SK-N-SH treated with all-trans-retinoic acid at 6 μM for 48 hours (cell line): ENCODE results near the gene MOCS1.

Experiments used
- ATAC-seq: fragments of 200-7000 bp; cut with Tn5 transposase; 3 replicates; pipeline ENCODE4 v1.9.1; 2020; ENCODE audit warnings: mild to moderate bottlenecking, moderate library complexity
- BACH2 ChIP-seq: fragments of 250-450 bp; sonication (Bioruptor Pico); IDR thresholded peaks from 2 replicates; pipeline ENCODE4 v1.9.0; 2021; ENCODE audit warnings: mild to moderate bottlenecking, borderline replicate concordance
- CSDC2 ChIP-seq: fragments of 250-450 bp; sonication (Bioruptor Pico); IDR thresholded peaks from 2 replicates; pipeline ENCODE4 v1.5.0; 2020; ENCODE audit warnings: mild to moderate bottlenecking, moderate library complexity
- ESRRG ChIP-seq: fragments of 250-450 bp; sonication (Bioruptor Pico); IDR thresholded peaks from 2 replicates; pipeline ENCODE4 v1.6.1; 2021; ENCODE audit warnings: mild to moderate bottlenecking
- GLIS3 ChIP-seq: fragments of 250-450 bp; sonication (Bioruptor Pico); IDR thresholded peaks from 2 replicates; pipeline ENCODE4 v1.5.0; 2020; ENCODE audit warnings: mild to moderate bottlenecking, moderate library complexity
- ISL1 ChIP-seq: fragments of 250-450 bp; sonication (Bioruptor Pico); IDR thresholded peaks from 2 replicates; pipeline ENCODE4 v2.1.2; 2022; ENCODE audit warnings: mild to moderate bottlenecking, moderate library complexity
- PPARA ChIP-seq: fragments of 250-450 bp; sonication (Bioruptor Pico); IDR thresholded peaks from 2 replicates; pipeline ENCODE4 v1.5.0; 2020; ENCODE audit warnings: mild to moderate bottlenecking, borderline replicate concordance
- RARB ChIP-seq: fragments of 250-450 bp; sonication (Bioruptor Pico); IDR thresholded peaks from 2 replicates; pipeline ENCODE4 v1.8.0; 2021; ENCODE audit warnings: mild to moderate bottlenecking, moderate library complexity
- SNAI2 ChIP-seq: fragments of 250-450 bp; sonication (Bioruptor Pico); IDR thresholded peaks from 2 replicates; pipeline ENCODE4 v1.5.0; 2020; ENCODE audit warnings: mild to moderate bottlenecking, moderate library complexity
- TCF4 ChIP-seq: fragments of 250-450 bp; sonication (Bioruptor Pico); IDR thresholded peaks from 2 replicates; pipeline ENCODE4 v1.8.0; 2021; ENCODE audit warnings: mild to moderate bottlenecking, moderate library complexity, borderline replicate concordance
- TOX ChIP-seq: fragments of 250-450 bp; sonication (Bioruptor Pico); IDR thresholded peaks from 2 replicates; pipeline ENCODE4 v1.8.0; 2021; ENCODE audit warnings: mild to moderate bottlenecking, moderate library complexity, borderline replicate concordance
- ZC3H10 ChIP-seq: fragments of 250-450 bp; sonication (Bioruptor Pico); IDR thresholded peaks from 2 replicates; pipeline ENCODE4 v1.5.1; 2021; ENCODE audit warnings: mild to moderate bottlenecking, moderate library complexity
- ZFP3 ChIP-seq: fragments of 250-450 bp; sonication (Bioruptor Pico); IDR thresholded peaks from 2 replicates; pipeline ENCODE4 v1.5.0; 2020; ENCODE audit warnings: mild to moderate bottlenecking, moderate library complexity
- ZFP30 ChIP-seq: fragments of 450-650 bp; formaldehyde crosslinking; IDR thresholded peaks from 2 replicates; pipeline ENCODE4 v1.5.0; 2022; ENCODE audit warnings: mild to moderate bottlenecking, moderate library complexity
- ZNF565 ChIP-seq: fragments of 450-650 bp; formaldehyde crosslinking; conservative IDR thresholded peaks from 2 replicates; pipeline ENCODE4 v1.5.0; 2020; ENCODE audit warnings: low read depth, mild to moderate bottlenecking, moderate library complexity
- ZNF70 ChIP-seq: fragments of 450-650 bp; formaldehyde crosslinking; IDR thresholded peaks from 2 replicates; pipeline ENCODE4 v1.5.0; 2020; ENCODE audit warnings: mild to moderate bottlenecking, moderate library complexity
- TF ChIP-seq, protein P1 (sequence below): fragments of 250-450 bp; sonication (Bioruptor Pico); IDR thresholded peaks from 2 replicates; pipeline ENCODE4 v1.5.1; 2020; ENCODE audit warnings: low read depth, mild to moderate bottlenecking, moderate library complexity
- TF ChIP-seq, protein P2 (sequence below): fragments of 250-450 bp; sonication (Bioruptor Pico); IDR thresholded peaks from 2 replicates; pipeline ENCODE4 v1.5.1; 2021; ENCODE audit warnings: mild to moderate bottlenecking, moderate library complexity
- TF ChIP-seq, protein P3 (sequence below): fragments of 250-450 bp; sonication (Bioruptor Pico); IDR thresholded peaks from 2 replicates; pipeline ENCODE4 v1.8.0; 2021; ENCODE audit warnings: low read depth, mild to moderate bottlenecking, moderate library complexity, borderline replicate concordance
- TF ChIP-seq, protein P4 (sequence below): fragments of 250-450 bp; sonication (Bioruptor Pico); IDR thresholded peaks from 2 replicates; pipeline ENCODE4 v1.5.0; 2020; ENCODE audit warnings: mild to moderate bottlenecking, moderate library complexity
- TF ChIP-seq, protein P5 (sequence below): fragments of 250-450 bp; sonication (Bioruptor Pico); IDR thresholded peaks from 2 replicates; pipeline ENCODE4 v1.8.0; 2020; ENCODE audit warnings: mild to moderate bottlenecking, moderate library complexity, borderline replicate concordance

The MOCS1 gene

DNA sequence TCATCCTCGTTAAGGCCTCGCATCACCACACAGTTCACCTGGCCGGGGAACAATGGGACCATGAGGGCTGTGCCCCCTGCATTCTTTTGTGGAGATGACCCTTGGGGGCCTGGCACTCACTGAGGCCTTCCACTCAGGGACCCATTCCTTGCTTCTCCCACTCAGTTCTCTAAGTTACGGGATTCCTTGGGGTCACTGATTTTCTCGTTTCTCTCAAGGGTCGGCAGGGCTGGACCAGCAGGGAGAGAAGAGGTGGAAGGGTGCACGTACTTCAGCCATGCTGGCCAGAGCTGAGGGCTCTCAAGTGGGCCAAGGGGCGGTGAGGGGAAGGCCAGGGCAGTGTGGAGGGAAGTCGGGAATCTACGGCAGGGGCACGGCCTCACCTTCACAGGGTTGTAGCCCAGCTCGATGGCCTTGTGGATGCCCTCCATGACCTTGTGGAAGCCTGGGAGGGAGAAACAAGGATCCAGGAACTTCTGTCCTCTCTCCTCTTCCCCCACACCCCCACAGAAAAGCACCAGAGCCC lies 20.8 kb downstream of the MOCS1 start:
- TF ChIP-seq RARB (CRISPR knock-in tag), result no peak
- no peak for TF ChIP-seq CSDC2 (CRISPR knock-in tag)
- no peak for TF ChIP-seq TCF4 (CRISPR knock-in tag)
- TF ChIP-seq ESRRG (CRISPR knock-in tag), result no peak
- TF ChIP-seq ZNF70 (CRISPR knock-in tag), result no peak
- TF ChIP-seq, protein P1, sequence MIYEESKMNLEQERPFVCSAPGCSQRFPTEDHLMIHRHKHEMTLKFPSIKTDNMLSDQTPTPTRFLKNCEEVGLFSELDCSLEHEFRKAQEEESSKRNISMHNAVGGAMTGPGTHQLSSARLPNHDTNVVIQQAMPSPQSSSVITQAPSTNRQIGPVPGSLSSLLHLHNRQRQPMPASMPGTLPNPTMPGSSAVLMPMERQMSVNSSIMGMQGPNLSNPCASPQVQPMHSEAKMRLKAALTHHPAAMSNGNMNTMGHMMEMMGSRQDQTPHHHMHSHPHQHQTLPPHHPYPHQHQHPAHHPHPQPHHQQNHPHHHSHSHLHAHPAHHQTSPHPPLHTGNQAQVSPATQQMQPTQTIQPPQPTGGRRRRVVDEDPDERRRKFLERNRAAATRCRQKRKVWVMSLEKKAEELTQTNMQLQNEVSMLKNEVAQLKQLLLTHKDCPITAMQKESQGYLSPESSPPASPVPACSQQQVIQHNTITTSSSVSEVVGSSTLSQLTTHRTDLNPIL (CRISPR knock-in tag), result no peak
- TF ChIP-seq ISL1, result no peak
- no peak for TF ChIP-seq ZFP3 (CRISPR knock-in tag)
- TF ChIP-seq PPARA, result no peak
- no peak for TF ChIP-seq TOX
- no peak for TF ChIP-seq BACH2 (CRISPR knock-in tag)
- TF ChIP-seq ZC3H10 (CRISPR knock-in tag), result no peak
- no peak for TF ChIP-seq ZNF565 (CRISPR knock-in tag)
- TF ChIP-seq, protein P2, sequence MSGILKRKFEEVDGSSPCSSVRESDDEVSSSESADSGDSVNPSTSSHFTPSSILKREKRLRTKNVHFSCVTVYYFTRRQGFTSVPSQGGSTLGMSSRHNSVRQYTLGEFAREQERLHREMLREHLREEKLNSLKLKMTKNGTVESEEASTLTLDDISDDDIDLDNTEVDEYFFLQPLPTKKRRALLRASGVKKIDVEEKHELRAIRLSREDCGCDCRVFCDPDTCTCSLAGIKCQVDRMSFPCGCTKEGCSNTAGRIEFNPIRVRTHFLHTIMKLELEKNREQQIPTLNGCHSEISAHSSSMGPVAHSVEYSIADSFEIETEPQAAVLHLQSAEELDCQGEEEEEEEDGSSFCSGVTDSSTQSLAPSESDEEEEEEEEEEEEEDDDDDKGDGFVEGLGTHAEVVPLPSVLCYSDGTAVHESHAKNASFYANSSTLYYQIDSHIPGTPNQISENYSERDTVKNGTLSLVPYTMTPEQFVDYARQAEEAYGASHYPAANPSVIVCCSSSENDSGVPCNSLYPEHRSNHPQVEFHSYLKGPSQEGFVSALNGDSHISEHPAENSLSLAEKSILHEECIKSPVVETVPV, result no peak
- TF ChIP-seq GLIS3, result no peak
- no peak for TF ChIP-seq ZFP30 (CRISPR knock-in tag)
- TF ChIP-seq, protein P3, sequence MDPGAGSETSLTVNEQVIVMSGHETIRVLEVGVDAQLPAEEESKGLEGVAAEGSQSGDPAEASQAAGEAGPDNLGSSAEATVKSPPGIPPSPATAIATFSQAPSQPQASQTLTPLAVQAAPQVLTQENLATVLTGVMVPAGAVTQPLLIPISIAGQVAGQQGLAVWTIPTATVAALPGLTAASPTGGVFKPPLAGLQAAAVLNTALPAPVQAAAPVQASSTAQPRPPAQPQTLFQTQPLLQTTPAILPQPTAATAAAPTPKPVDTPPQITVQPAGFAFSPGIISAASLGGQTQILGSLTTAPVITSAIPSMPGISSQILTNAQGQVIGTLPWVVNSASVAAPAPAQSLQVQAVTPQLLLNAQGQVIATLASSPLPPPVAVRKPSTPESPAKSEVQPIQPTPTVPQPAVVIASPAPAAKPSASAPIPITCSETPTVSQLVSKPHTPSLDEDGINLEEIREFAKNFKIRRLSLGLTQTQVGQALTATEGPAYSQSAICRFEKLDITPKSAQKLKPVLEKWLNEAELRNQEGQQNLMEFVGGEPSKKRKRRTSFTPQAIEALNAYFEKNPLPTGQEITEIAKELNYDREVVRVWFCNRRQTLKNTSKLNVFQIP (CRISPR knock-in tag), result no peak
- TF ChIP-seq, protein P4, sequence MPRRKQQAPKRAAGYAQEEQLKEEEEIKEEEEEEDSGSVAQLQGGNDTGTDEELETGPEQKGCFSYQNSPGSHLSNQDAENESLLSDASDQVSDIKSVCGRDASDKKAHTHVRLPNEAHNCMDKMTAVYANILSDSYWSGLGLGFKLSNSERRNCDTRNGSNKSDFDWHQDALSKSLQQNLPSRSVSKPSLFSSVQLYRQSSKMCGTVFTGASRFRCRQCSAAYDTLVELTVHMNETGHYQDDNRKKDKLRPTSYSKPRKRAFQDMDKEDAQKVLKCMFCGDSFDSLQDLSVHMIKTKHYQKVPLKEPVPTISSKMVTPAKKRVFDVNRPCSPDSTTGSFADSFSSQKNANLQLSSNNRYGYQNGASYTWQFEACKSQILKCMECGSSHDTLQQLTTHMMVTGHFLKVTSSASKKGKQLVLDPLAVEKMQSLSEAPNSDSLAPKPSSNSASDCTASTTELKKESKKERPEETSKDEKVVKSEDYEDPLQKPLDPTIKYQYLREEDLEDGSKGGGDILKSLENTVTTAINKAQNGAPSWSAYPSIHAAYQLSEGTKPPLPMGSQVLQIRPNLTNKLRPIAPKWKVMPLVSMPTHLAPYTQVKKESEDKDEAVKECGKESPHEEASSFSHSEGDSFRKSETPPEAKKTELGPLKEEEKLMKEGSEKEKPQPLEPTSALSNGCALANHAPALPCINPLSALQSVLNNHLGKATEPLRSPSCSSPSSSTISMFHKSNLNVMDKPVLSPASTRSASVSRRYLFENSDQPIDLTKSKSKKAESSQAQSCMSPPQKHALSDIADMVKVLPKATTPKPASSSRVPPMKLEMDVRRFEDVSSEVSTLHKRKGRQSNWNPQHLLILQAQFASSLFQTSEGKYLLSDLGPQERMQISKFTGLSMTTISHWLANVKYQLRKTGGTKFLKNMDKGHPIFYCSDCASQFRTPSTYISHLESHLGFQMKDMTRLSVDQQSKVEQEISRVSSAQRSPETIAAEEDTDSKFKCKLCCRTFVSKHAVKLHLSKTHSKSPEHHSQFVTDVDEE (CRISPR knock-in tag), result no peak
- ATAC-seq, result no peak

DNA sequence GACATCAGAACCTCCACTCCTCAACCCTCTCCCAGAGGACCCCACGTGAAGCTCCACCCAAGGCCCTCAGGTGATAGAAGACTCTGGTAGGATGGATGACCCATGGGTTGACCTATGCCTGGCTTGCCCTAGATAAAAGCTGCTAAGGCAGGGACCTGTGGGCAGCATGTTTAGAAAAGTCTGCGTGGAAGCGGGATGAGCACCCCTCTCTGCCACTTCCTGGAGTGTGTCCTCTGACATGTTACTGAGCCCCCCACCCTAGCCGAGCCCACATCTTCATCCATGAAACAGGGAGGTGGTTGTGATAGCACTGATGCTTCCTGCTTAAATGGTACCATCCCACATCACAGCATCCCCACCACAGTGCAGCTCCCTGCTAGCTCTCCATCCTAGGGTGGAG lies 21.8 kb downstream of the MOCS1 start:
- no peak for ATAC-seq
- no peak for TF ChIP-seq GLIS3
- TF ChIP-seq, protein P4 (CRISPR knock-in tag), result no peak
- TF ChIP-seq RARB (CRISPR knock-in tag), result no peak
- TF ChIP-seq BACH2 (CRISPR knock-in tag), result no peak
- TF ChIP-seq ZC3H10 (CRISPR knock-in tag), result no peak
- no peak for TF ChIP-seq ZNF70 (CRISPR knock-in tag)
- no peak for TF ChIP-seq SNAI2 (CRISPR knock-in tag)
- TF ChIP-seq, protein P5, sequence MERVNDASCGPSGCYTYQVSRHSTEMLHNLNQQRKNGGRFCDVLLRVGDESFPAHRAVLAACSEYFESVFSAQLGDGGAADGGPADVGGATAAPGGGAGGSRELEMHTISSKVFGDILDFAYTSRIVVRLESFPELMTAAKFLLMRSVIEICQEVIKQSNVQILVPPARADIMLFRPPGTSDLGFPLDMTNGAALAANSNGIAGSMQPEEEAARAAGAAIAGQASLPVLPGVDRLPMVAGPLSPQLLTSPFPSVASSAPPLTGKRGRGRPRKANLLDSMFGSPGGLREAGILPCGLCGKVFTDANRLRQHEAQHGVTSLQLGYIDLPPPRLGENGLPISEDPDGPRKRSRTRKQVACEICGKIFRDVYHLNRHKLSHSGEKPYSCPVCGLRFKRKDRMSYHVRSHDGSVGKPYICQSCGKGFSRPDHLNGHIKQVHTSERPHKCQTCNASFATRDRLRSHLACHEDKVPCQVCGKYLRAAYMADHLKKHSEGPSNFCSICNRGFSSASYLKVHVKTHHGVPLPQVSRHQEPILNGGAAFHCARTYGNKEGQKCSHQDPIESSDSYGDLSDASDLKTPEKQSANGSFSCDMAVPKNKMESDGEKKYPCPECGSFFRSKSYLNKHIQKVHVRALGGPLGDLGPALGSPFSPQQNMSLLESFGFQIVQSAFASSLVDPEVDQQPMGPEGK (CRISPR knock-in tag), result no peak
